ENCODE measurements around the gene TMEM123. TPM values are rescaled to one million over a fixed set of nuclear protein-coding genes. Genes with fewer than 3 reads are reported as not detected.

TMEM123 gene
- total and polyA plus RNA-seq, 2 of the 8 experiments (the other 6 are each of a cell fraction or from before 2014, with no cell fraction given), result 75.5 to 80.1 TPM

GRCh38 chr11:102429226-102429625 lies 23.3 kb downstream of the TMEM123 start:
- CTCF ChIA-PET (ENCODE audit: partially characterized antibody), result no interaction called here
- WGBS, 2 experiments (ENCODE audit: extremely low coverage in 1 of 2, insufficient coverage in 1 of 2, insufficient read length in 1 of 2, insufficient replicate concordance in 2 of 2, low coverage in 1 of 2, low lambda C conversion rate in 2 of 2, missing lambda C conversion rate in 1 of 2), result 84% methylated on average over 3 of the region's 3 CpGs; no CpG with 5 or more reads in 1 of the 2 experiments
- Histone ChIP-seq H3K14ac (ENCODE audit: insufficient read length) (no peak overlapping the region), H4K8ac (ENCODE audit: extremely low read depth, insufficient read depth, low read length) (no peak overlapping the region), H2BK15ac (ENCODE audit: low read length) (no peak overlapping the region), H3K4me2 (ENCODE audit: insufficient read depth in 1 of 2, low read depth in 2 of 2, low read length in 2 of 2) (no peak overlapping the region), H3K36me3 (ENCODE audit: control insufficient read depth in 2 of 4, insufficient read depth in 4 of 4, low read length in 3 of 4) (peaks cover 0 to 24% (median 2%) of the 10 kb centered on the region in 4 experiments; a peak in 3 of 8 replicates), H2BK20ac (ENCODE audit: low read length) (no peak overlapping the region), H4K5ac (ENCODE audit: insufficient read length, low read depth, low read length) (no peak overlapping the region), H3K18ac (ENCODE audit: extremely low read depth, low read length) (no peak overlapping the region), H3K23me2 (ENCODE audit: low read depth, low read length) (no peaks in the 10 kb centered on the region), H2BK5ac (ENCODE audit: low read depth, low read length) (no peak overlapping the region), H2AFZ (ENCODE audit: low read length) (no peak overlapping the region), H3K79me1 (ENCODE audit: low read depth, low read length) (no peaks in the 10 kb centered on the region; the same call in 1 of the 2 replicates), H3K23ac (ENCODE audit: insufficient read length) (no peak overlapping the region), H2AK5ac (ENCODE audit: low read depth, low read length) (no peak overlapping the region), H3K4me1 (replicated peaks in 1 of 4; ENCODE audit: control insufficient read depth in 3 of 4, insufficient read depth in 4 of 4, low read length in 3 of 4) (peaks cover 0 to 3% (median under 1%) of the 10 kb centered on the region in 4 experiments; a peak in 2 of 7 replicates), H3K9me3 (ENCODE audit: insufficient read depth in 2 of 2, low read depth in 1 of 2, low read length in 1 of 2) (peaks cover 14 to 25% of the 10 kb centered on the region in 2 experiments), H3K27me3 (replicated peaks in 1 of 4; ENCODE audit: control insufficient read depth in 3 of 4, extremely low read depth in 1 of 4, insufficient read depth in 3 of 4, low read length in 3 of 4) (no peaks in the 10 kb centered on the region), H2BK12ac (ENCODE audit: low read depth, low read length) (no peak overlapping the region), H3K4ac (replicated peaks; ENCODE audit: insufficient read length, low read depth, low read length) (no peak overlapping the region), H3K79me2 (ENCODE audit: control insufficient read depth in 1 of 2, insufficient read depth in 2 of 2, low read length in 2 of 2) (peaks cover 0 to 4% of the 10 kb centered on the region in 2 experiments; a peak in 2 of 4 replicates), H3K27ac (ENCODE audit: low read depth, low read length) (no peak overlapping the region), H4K20me1 (replicated peaks in 1 of 2; ENCODE audit: control insufficient read depth in 1 of 2, insufficient read depth in 2 of 2, low read length in 2 of 2) (peaks cover 0 to 4% of the 10 kb centered on the region in 2 experiments), H3K4me3 (ENCODE audit: extremely low read depth in 1 of 4, insufficient read depth in 2 of 4, low read depth in 3 of 4, low read length in 4 of 4) (no peak overlapping the region), H3K56ac (replicated peaks; ENCODE audit: insufficient read length, low read depth, low read length) (no peak overlapping the region), H3K9ac (replicated peaks in 1 of 4; ENCODE audit: extremely low read depth in 1 of 4, low read depth in 3 of 4, low read length in 3 of 4) (no peak overlapping the region), H4K91ac (replicated peaks; ENCODE audit: insufficient read length, low read length) (no peak overlapping the region), H2BK120ac (replicated peaks; ENCODE audit: low read depth, low read length) (no peak overlapping the region)
- TF ChIP-seq NANOG (IDR thresholded peaks at IDR 0.05; ENCODE audit: insufficient read depth, low read depth, low read length, poor library complexity, severe bottlenecking) (no peak), POU5F1 (IDR thresholded peaks at IDR 0.05; ENCODE audit: low read depth, low read length) (no peak), SP4 (IDR thresholded peaks at IDR 0.05; ENCODE audit: low read length) (no peak), GTF2F1 (IDR thresholded peaks at IDR 0.05; ENCODE audit: borderline replicate concordance, low read depth, low read length) (no peak), MAFK (IDR thresholded peaks at IDR 0.05; ENCODE audit: low read depth, low read length) (no peak), RFX5 (IDR thresholded peaks at IDR 0.05; ENCODE audit: borderline replicate concordance, low read depth, low read length) (no peak)
- DNase-seq (ENCODE audit: low read depth in 1 of 2, low spot score in 2 of 2), result no peak
- POLR2A ChIA-PET (ENCODE audit: partially characterized antibody), result no interaction called here
- no peak for FAIRE-seq
